ENCODE data around the gene FAM3C. TPM values are rescaled to one million over a fixed set of nuclear protein-coding genes. Genes with fewer than 3 reads are reported as not detected.
"Not testable (repeated sequence)": the region's sequence is repeated elsewhere in the genome, so short reads cannot be mapped to it uniquely, and the experiment has no call there.

FAM3C gene, protein sequence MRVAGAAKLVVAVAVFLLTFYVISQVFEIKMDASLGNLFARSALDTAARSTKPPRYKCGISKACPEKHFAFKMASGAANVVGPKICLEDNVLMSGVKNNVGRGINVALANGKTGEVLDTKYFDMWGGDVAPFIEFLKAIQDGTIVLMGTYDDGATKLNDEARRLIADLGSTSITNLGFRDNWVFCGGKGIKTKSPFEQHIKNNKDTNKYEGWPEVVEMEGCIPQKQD
- 10 to 100 TPM; 33.6 to 69.3 TPM for total RNA-seq

DNA sequence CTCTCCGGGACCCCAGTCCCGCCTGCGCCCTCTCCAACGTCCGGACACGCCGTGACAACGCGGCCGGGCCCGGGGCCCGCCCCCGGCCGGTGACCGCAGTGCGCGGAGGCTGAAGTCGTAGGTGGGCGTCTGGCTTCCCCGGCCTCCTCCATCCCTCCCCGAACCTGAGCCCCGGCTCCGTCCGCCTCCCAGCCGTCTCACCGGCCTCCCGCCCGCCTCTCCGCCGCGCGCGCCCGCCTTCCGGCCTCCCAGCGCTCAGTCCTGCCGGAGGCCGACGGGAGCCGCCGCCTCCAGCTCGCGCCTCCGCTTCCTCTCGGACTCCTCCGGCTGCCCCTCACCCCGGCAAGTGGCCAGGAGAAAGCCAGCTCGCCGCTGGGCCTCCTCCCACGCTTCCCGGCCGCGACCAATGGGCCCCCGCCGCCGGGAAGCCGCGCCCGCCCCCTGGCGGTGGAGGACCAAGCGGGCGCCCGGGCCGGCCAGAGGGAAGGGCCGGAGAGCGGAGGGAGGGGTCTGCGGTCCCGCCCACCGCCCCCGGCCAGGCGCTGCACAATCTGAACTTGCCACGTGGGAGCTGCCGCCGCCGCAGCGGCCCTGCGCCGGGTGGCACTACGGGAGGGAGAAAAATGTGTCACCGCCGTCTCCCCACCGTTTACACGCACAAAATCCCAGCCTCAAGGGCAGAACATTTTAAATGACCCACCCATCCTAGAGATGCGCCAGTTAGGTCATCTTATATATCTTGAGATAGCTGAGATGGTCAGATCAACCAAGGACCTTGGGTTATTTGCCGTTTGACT is at the start of gene FAM3C:
Gene FAM3C, minus strand, starts transcription at position 348 of the 797 bp plus-strand sequence. CDS start 13,339 bp downstream, outside the sequence.
- H3K4me1 ChIP-seq, result peaks cover 47% of the 10 kb centered on the region
- peak within 1 kb of the TSS; percentile 82 to 84 for H3K4me3 ChIP-seq
- ATAC-seq (peak; percentile 93), DNase-seq (peak; percentile 91 to 94 (median 92))
- no peaks in the 10 kb centered on the region for H3K36me3 ChIP-seq (replicated peaks in 1 of 2; ENCODE audit: insufficient read depth in 1 of 2, low read depth in 2 of 2)
- H3K9me3 ChIP-seq, result no peaks in the 10 kb centered on the region
- TF ChIP-seq, protein P1, sequence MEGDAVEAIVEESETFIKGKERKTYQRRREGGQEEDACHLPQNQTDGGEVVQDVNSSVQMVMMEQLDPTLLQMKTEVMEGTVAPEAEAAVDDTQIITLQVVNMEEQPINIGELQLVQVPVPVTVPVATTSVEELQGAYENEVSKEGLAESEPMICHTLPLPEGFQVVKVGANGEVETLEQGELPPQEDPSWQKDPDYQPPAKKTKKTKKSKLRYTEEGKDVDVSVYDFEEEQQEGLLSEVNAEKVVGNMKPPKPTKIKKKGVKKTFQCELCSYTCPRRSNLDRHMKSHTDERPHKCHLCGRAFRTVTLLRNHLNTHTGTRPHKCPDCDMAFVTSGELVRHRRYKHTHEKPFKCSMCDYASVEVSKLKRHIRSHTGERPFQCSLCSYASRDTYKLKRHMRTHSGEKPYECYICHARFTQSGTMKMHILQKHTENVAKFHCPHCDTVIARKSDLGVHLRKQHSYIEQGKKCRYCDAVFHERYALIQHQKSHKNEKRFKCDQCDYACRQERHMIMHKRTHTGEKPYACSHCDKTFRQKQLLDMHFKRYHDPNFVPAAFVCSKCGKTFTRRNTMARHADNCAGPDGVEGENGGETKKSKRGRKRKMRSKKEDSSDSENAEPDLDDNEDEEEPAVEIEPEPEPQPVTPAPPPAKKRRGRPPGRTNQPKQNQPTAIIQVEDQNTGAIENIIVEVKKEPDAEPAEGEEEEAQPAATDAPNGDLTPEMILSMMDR (IDR thresholded peaks at IDR 0.05), result peak; percentile 77 to 100 (median 98)
- TF ChIP-seq POLR2A (IDR thresholded peaks at IDR 0.05), result peak; percentile 96 to 98 (median 97)
- H3K27ac ChIP-seq, result peak within 1 kb of the TSS; percentile 83 to 95 (median 92)
- no peaks in the 10 kb centered on the region for H3K27me3 ChIP-seq
- intact Hi-C loops (cut with DNase I), result no loop called here
- 1 to 2% methylated on average over 11 to 73 of the region's 85 CpGs for WGBS, 2 donors

DNA sequence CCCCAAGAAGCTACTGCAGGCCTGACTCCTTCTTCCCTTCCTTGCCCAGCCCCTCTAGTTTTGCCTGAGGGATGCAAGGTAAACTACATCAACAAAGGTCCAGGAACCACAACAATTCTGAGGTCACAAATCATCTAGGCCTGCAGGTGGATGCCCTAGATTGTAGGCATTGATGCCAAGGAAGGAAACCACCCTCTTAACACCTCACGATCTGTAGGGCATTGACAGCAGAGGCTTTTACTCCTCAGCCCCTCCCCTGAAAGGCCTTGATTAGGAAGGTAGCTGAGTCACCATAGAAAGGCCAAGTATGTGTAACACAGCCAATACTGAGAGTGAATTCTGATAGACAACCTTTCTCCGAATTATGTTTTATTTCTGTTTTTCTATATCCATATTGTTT is 46.7 kb upstream of the FAM3C start:
- intact Hi-C loops (cut with DNase I), result no loop called here
- peaks cover 22% of the 10 kb centered on the region for H3K4me1 ChIP-seq
- H3K4me3 ChIP-seq, result no peak overlapping the region
- no peaks in the 10 kb centered on the region for H3K27me3 ChIP-seq
- peak in 1 of 4 donors; percentile 16 for DNase-seq
- TF ChIP-seq, protein P1 (IDR thresholded peaks at IDR 0.05), result no peak
- TF ChIP-seq POLR2A (IDR thresholded peaks at IDR 0.05), result no peak
- H3K9me3 ChIP-seq, result no peaks in the 10 kb centered on the region
- H3K36me3 ChIP-seq (replicated peaks in 1 of 2; ENCODE audit: insufficient read depth in 1 of 2, low read depth in 2 of 2), result no peaks in the 10 kb centered on the region
- no peak for ATAC-seq
- H3K27ac ChIP-seq, result no peak overlapping the region
- WGBS, 2 donors, result 68 to 71% methylated on average over 2 of the region's 2 CpGs

DNA sequence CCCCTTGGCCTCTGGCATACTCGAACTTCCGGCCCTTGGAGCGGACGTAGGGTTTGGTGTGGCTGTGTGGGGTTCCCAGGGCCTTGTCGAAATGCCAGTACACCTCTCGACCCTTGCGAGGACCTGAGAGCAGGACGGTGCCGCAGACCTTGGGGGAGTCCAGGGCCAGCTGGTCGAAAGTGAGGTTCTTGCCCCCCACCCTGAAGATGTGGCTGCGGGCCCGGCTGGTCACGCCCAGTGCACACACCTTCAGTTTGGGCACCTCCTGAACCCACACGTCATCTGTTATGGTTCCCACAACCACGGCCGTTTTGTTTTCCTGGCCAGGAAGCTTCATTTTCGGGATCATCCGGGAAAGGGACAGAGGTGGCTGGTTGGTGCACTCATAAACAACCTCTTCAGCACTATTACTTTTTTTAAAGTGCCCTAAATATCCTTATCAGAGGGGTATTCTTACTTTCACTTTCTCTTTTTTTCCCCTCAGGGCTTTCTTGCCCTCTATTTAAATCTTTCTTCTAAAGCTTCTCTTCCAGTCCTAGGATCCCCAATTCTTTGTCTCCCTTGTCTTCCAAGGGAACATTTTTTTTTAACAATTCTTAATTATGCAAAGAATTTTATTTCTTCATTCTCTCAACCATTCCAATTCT is 44.9 kb upstream of the FAM3C start:
- Histone ChIP-seq H3K4me1 (peaks cover 28% of the 10 kb centered on the region), H3K4me3 (no peak overlapping the region), H3K27me3 (no peaks in the 10 kb centered on the region), H3K36me3 (replicated peaks in 1 of 2; ENCODE audit: insufficient read depth in 1 of 2, low read depth in 2 of 2) (no peaks in the 10 kb centered on the region), H3K27ac (peak overlapping the region in 3 of 4 donors; percentile 48 to 65 (median 61)), H3K9me3 (no peaks in the 10 kb centered on the region)
- ATAC-seq (peak; percentile 78), DNase-seq (peak; percentile 44 to 70 (median 54))
- peak in 1 of 3 donors; percentile 21 for TF ChIP-seq POLR2A (IDR thresholded peaks at IDR 0.05)
- TF ChIP-seq, protein P1 (IDR thresholded peaks at IDR 0.05), result no peak
- intact Hi-C loops (cut with DNase I), result no loop called here
- 34% methylated on average over 18 of the region's 18 CpGs for WGBS, 2 donors

DNA sequence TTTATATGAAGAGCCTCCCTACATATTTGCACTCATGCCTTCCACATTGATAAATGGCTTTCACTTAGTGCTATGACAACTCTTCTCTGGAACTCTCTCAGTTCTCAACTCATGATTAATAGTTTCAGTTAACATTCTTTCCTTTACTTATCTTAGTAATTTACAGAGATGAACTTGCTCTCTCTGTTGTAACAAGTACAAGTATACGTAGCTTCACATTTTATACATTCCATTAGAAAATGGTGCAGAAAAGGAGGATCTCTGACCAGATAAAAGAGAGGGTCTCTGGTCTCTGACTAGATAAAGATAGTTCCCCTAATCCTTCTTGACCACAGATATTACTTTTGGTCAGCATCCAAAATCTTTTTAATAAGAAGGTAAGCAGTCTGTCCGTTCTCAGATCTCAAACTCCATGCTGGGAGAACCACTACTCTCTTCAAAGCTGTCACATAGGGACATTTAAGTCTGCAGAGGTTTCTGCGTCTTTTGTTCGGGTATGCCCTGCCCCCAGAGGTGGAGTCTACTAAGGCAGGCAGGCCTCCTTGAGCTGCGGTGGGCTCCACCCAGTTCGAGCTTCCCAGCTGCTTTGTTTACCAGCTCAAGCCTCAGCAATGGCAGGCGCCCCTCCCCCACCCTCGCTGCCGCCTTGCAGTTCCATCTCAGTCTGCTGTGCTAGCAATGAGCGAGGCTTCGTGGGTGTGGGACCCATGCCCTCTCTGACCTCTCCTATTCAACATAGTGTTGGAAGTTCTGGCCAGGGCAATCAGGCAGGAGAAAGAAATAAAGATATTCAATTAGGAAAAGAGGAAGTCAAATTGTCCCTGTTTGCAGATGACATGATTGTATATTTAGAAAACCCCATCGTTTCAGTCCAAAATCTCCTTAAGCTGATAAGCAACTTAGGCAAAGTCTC is 42.2 kb upstream of the FAM3C start:
- peak; percentile 84 to 92 (median 88) for DNase-seq
- H3K9me3 ChIP-seq; H3K27me3 ChIP-seq; intact Hi-C loops (cut with DNase I); H3K36me3 ChIP-seq (replicated peaks in 1 of 2; ENCODE audit: insufficient read depth in 1 of 2, low read depth in 2 of 2): not testable (repeated sequence)
- Histone ChIP-seq H3K27ac (peak overlapping the region; percentile 52 to 75 (median 60)), H3K4me1 (peaks cover 37% of the 10 kb centered on the region), H3K4me3 (peak overlapping the region in 1 of 2 donors; percentile 16)
- 4 to 5% methylated on average over 9 to 12 of the region's 12 CpGs for WGBS, 2 donors
- TF ChIP-seq POLR2A (IDR thresholded peaks at IDR 0.05), result peak in 2 of 3 donors; percentile 8 to 23
- TF ChIP-seq, protein P1 (IDR thresholded peaks at IDR 0.05), result peak in 6 of 7 experiments; percentile 11 to 53 (median 30)
- ATAC-seq, result peak; percentile 54
